LNCAP (cell line): ENCODE measurements around the gene KCNIP1.

Source experiments
- CTCF ChIP-seq: fragments of 450-650 bp; IDR thresholded peaks from 2 replicates; pipeline ENCODE4 v1.5.1; 2017; ENCODE audit warnings: mild to moderate bottlenecking

The KCNIP1 gene

GRCh38 chr5:170532935-170533334, 29.1 kb downstream of the KCNIP1 start:
- no peak for TF ChIP-seq CTCF

GRCh38 chr5:170533383-170533782, 29.6 kb downstream of the KCNIP1 start:
- TF ChIP-seq CTCF: no peak

- no peak for TF ChIP-seq CTCF
Measured at GRCh38 chr5:170534177-170534576, 30.4 kb downstream of the KCNIP1 start.

GRCh38 chr5:170534941-170535340, 31.1 kb downstream of the KCNIP1 start:
- no peak for TF ChIP-seq CTCF

GRCh38 chr5:170536525-170536924, 32.7 kb downstream of the KCNIP1 start:
- TF ChIP-seq CTCF: no peak

GRCh38 chr5:170537451-170538095, 33.8 kb downstream of the KCNIP1 start:
- no peak for TF ChIP-seq CTCF

- TF ChIP-seq CTCF: no peak
Measured at GRCh38 chr5:170538096-170538465, 34.3 kb downstream of the KCNIP1 start.
